ENCODE results near the gene SLC17A2. TPM values are rescaled to one million over a fixed set of nuclear protein-coding genes. Genes with fewer than 3 reads are reported as not detected.

SLC17A2 gene
- total and polyA plus RNA-seq, 2 of the 8 experiments (the other 6 are each of a cell fraction or from before 2014, with no cell fraction given) = not detected

DNA sequence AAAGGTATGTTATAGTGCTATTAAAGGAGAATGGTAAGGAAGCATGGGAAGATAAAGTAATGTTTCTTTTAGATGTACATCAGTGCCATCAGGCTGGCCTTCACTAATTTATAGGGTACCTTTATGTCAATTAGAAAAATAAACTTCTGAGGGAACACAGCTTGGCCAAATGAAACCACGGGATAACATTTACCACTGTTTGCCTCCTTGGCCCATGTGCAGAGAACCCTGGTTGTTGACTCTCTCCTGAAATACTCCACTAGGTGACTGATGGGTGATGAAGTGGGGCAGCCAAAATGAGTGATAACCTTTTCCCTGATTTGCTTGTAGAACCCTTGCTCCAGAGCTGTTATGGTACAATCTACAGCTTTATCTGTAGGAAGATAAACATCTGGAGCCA lies 41.6 kb upstream of the SLC17A2 start:
- H3K23ac ChIP-seq (ENCODE audit: insufficient read length) = no peak overlapping the region
- H3K9me3 ChIP-seq (ENCODE audit: insufficient read depth in 2 of 2, low read depth in 1 of 2, low read length in 1 of 2) = no peaks in the 10 kb centered on the region
- no peak overlapping the region for H3K56ac ChIP-seq (replicated peaks; ENCODE audit: insufficient read length, low read depth, low read length)
- peaks cover 0 to 2% (median 0%) of the 10 kb centered on the region in 4 experiments; a peak in 2 of 7 replicates for H3K4me1 ChIP-seq (replicated peaks in 1 of 4; ENCODE audit: control insufficient read depth in 3 of 4, insufficient read depth in 4 of 4, low read length in 3 of 4)
- ChIA-PET POLR2A (ENCODE audit: partially characterized antibody) (no interaction called here), CTCF (ENCODE audit: partially characterized antibody) (interaction anchor here (1.0 to 1.5 kb wide), 3 partner anchors 10 to 46 kb away, joined by 3 to 4 read pairs (median 4); partner anchors contain the start of gene TRIM38)
- H3K36me3 ChIP-seq (ENCODE audit: control insufficient read depth in 2 of 4, insufficient read depth in 4 of 4, low read length in 3 of 4) = peaks cover 0 to 3% (median 0%) of the 10 kb centered on the region in 4 experiments; a peak in 3 of 8 replicates
- H3K9ac ChIP-seq (replicated peaks in 1 of 4; ENCODE audit: extremely low read depth in 1 of 4, low read depth in 3 of 4, low read length in 3 of 4) = no peak overlapping the region
- DNase-seq (ENCODE audit: low read depth in 1 of 2, low spot score in 2 of 2) (no peak), FAIRE-seq (no peak)
- H2BK15ac ChIP-seq (ENCODE audit: low read length) = no peak overlapping the region
- no peak overlapping the region for H2BK5ac ChIP-seq (ENCODE audit: low read depth, low read length)
- TF ChIP-seq EP300 (IDR thresholded peaks at IDR 0.05; ENCODE audit: borderline replicate concordance in 1 of 2, low read depth in 2 of 2, low read length in 2 of 2) = no peak
- no peak for TF ChIP-seq KDM1A (IDR thresholded peaks at IDR 0.05; ENCODE audit: borderline replicate concordance, low read length)
- H3K23me2 ChIP-seq (ENCODE audit: low read depth, low read length) = no peaks in the 10 kb centered on the region
- no peak overlapping the region for H2BK20ac ChIP-seq (ENCODE audit: low read length)
- H3K4me2 ChIP-seq (ENCODE audit: insufficient read depth in 1 of 2, low read depth in 2 of 2, low read length in 2 of 2) = no peak overlapping the region
- WGBS, 2 experiments (ENCODE audit: extremely low coverage in 1 of 2, insufficient coverage in 1 of 2, insufficient read length in 1 of 2, insufficient replicate concordance in 2 of 2, low coverage in 1 of 2, low lambda C conversion rate in 2 of 2, missing lambda C conversion rate in 1 of 2) = 83% methylated on average over 1 of the region's 1 CpG; no CpG with 5 or more reads in 1 of the 2 experiments
- H4K5ac ChIP-seq (ENCODE audit: insufficient read length, low read depth, low read length) = no peak overlapping the region
- H3K4me3 ChIP-seq (ENCODE audit: extremely low read depth in 1 of 4, insufficient read depth in 2 of 4, low read depth in 3 of 4, low read length in 4 of 4) = no peak overlapping the region
- no peaks in the 10 kb centered on the region for H3K79me2 ChIP-seq (ENCODE audit: control insufficient read depth in 1 of 2, insufficient read depth in 2 of 2, low read length in 2 of 2)
- H4K20me1 ChIP-seq (replicated peaks in 1 of 2; ENCODE audit: control insufficient read depth in 1 of 2, insufficient read depth in 2 of 2, low read length in 2 of 2) = no peaks in the 10 kb centered on the region
- H2BK120ac ChIP-seq (replicated peaks; ENCODE audit: low read depth, low read length) = no peak overlapping the region
- no peak overlapping the region for H3K14ac ChIP-seq (ENCODE audit: insufficient read length)
- H2BK12ac ChIP-seq (ENCODE audit: low read depth, low read length) = no peak overlapping the region
- H2AK5ac ChIP-seq (ENCODE audit: low read depth, low read length) = no peak overlapping the region
- no peaks in the 10 kb centered on the region for H3K79me1 ChIP-seq (ENCODE audit: low read depth, low read length)
- no peak overlapping the region for H3K18ac ChIP-seq (ENCODE audit: extremely low read depth, low read length)
- H4K8ac ChIP-seq (ENCODE audit: extremely low read depth, insufficient read depth, low read length) = no peak overlapping the region
- no peak overlapping the region for H3K27ac ChIP-seq (ENCODE audit: low read depth, low read length)
- H2AFZ ChIP-seq (ENCODE audit: low read length) = no peak overlapping the region
- H3K4ac ChIP-seq (replicated peaks; ENCODE audit: insufficient read length, low read depth, low read length) = no peak overlapping the region
- no peak overlapping the region for H4K91ac ChIP-seq (replicated peaks; ENCODE audit: insufficient read length, low read length)
- no peaks in the 10 kb centered on the region; a peak in 1 of 7 replicates for H3K27me3 ChIP-seq (replicated peaks in 1 of 4; ENCODE audit: control insufficient read depth in 3 of 4, extremely low read depth in 1 of 4, insufficient read depth in 3 of 4, low read length in 3 of 4)

Measured in H1 (cell line).